ENCODE data around the gene C1QTNF2.

C1QTNF2 gene

DNA sequence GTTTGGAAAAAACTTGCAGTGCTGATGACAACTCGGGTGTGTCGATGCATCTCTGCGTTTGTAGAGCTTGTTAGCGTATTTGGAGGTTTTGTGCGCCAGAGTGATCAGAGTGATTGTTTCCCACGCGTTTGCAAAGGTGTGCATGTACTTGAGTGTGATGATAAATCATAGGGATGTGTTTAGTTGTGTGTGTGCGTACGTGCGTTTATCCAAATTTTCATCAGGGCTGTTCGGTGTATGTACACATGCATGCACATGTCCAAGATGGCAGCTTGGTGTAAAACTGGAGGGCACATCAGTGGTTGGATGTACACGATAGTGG lies 248 bp upstream of the C1QTNF2 start:
- TF ChIP-seq MYC (IDR thresholded peaks at IDR 0.05; ENCODE audit: low read depth, low read length), result no peak
- TF ChIP-seq, protein P1, sequence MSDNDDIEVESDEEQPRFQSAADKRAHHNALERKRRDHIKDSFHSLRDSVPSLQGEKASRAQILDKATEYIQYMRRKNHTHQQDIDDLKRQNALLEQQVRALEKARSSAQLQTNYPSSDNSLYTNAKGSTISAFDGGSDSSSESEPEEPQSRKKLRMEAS (IDR thresholded peaks at IDR 0.05; ENCODE audit: low read depth, low read length), result no peak
- H3K4me3 ChIP-seq (ENCODE audit: low read depth, low read length), result no peak overlapping the region
- DNase-seq (ENCODE audit: low read depth), result no peak

DNA sequence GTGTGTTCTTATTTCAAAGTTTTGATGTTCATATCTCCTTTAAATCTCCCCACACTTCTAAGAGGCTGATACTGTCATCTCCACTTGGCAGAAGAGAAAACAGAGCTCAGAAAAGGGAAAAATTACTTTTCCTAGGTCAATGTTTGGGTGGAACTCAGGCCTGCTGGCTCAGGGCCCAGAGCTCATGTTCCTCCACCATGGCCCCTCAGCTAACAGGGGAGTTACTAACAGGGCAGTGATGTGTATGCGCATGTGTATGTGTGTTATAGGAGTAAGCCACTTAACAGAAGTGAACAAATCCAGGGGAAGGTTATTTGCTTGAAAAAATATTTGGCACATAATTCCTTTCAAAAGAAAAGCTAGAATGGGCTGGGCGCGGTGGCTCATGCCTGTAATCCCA lies 2.5 kb downstream of the C1QTNF2 start:
- TF ChIP-seq, protein P2, sequence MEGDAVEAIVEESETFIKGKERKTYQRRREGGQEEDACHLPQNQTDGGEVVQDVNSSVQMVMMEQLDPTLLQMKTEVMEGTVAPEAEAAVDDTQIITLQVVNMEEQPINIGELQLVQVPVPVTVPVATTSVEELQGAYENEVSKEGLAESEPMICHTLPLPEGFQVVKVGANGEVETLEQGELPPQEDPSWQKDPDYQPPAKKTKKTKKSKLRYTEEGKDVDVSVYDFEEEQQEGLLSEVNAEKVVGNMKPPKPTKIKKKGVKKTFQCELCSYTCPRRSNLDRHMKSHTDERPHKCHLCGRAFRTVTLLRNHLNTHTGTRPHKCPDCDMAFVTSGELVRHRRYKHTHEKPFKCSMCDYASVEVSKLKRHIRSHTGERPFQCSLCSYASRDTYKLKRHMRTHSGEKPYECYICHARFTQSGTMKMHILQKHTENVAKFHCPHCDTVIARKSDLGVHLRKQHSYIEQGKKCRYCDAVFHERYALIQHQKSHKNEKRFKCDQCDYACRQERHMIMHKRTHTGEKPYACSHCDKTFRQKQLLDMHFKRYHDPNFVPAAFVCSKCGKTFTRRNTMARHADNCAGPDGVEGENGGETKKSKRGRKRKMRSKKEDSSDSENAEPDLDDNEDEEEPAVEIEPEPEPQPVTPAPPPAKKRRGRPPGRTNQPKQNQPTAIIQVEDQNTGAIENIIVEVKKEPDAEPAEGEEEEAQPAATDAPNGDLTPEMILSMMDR (IDR thresholded peaks at IDR 0.05; ENCODE audit: low read depth, low read length), result no peak
- TF ChIP-seq, protein P1 (IDR thresholded peaks at IDR 0.05; ENCODE audit: low read depth, low read length), result no peak
- TF ChIP-seq MYC (IDR thresholded peaks at IDR 0.05; ENCODE audit: low read depth, low read length) (no peak), POLR2A (IDR thresholded peaks at IDR 0.05; ENCODE audit: extremely low read depth, insufficient read length) (no peak)
- no peak overlapping the region for H3K4me3 ChIP-seq (ENCODE audit: low read depth, low read length)
- DNase-seq (ENCODE audit: low read depth), result no peak

DNA sequence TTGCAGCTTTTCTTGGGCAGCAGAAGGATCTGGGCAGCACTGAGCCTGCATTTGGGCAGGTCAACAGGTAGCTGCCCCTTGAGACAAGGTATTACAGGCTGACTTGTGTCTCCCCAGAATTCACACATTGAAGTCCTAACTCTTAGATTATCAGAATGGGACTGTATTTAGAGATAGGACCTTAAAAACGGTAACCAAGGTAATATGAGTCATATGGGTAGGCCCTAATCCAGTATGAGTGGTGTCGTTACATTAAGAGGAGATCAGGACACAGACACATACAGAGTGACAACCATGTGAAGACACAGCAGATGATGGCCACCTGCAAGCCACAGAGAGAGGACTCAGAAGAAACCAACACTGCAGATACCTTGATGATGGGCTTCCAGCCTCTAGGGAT lies 3.2 kb downstream of the C1QTNF2 start:
- no peak overlapping the region for H3K4me3 ChIP-seq (ENCODE audit: low read depth, low read length)
- TF ChIP-seq, protein P1 (IDR thresholded peaks at IDR 0.05; ENCODE audit: low read depth, low read length), result no peak
- TF ChIP-seq MYC (IDR thresholded peaks at IDR 0.05; ENCODE audit: low read depth, low read length), result no peak
- TF ChIP-seq, protein P2 (IDR thresholded peaks at IDR 0.05; ENCODE audit: low read depth, low read length), result no peak
- no peak for TF ChIP-seq POLR2A (IDR thresholded peaks at IDR 0.05; ENCODE audit: extremely low read depth, insufficient read length)
- DNase-seq (ENCODE audit: low read depth), result no peak

DNA sequence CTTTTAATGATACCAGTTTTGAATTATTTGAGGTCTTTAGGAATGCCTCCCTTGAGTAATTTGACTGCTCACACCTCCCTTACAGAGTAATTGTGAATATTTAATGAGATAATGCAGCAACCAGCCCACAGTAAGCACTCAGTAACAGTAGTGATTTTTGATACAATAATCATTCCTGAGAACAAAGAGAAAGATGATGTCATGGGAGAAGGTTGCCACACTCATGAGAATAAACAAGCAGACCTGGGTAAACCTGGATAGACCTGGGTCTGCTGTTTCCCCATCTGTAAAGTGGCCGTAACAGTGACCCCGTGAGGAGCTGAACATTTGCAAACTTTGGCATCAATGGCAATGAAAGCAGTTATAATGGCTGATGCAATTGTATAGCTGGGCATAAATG lies 4.2 kb downstream of the C1QTNF2 start:
- H3K4me3 ChIP-seq (ENCODE audit: low read depth, low read length), result no peak overlapping the region
- DNase-seq (ENCODE audit: low read depth), result no peak

DNA sequence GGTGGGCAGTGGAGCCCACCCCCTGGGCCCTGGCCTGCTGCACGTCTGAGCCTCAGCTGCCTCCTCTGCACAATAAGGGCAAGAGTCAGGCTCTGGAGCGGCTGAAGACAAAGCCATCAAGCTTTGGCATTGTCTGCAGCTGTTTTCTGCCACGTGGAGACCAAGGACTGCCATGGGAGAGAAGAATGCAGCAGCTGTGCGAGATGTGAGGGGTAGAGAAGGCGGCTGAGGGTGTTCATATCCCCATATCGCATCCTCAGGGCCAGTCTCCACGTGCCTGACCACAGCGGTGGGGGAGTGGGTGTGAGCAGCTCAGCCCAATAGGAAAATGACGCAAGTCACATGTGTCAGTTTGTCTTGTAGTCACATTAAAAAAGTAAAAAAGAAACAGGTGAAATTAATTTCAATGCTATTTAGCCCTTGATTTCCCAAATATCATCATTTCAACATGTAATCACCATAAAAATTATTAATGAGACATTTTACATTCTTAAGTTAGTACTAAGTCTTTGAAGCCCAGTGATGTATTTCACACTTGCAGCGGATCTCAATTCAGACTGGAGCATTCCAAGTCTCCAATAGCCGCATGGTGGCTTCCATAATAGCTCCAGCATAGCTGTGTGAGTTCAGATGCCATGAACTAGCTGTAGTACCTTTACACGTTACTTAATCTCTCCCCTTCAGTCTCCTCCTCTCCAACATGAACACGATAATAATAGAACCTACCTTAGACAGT lies 6.6 kb downstream of the C1QTNF2 start:
- H3K4me3 ChIP-seq (ENCODE audit: low read depth, low read length), result no peak overlapping the region
- DNase-seq (ENCODE audit: low read depth), result peak; percentile 21
- TF ChIP-seq MYC (IDR thresholded peaks at IDR 0.05; ENCODE audit: low read depth, low read length), result no peak
- TF ChIP-seq, protein P2 (IDR thresholded peaks at IDR 0.05; ENCODE audit: low read depth, low read length), result no peak
- TF ChIP-seq, protein P1 (IDR thresholded peaks at IDR 0.05; ENCODE audit: low read depth, low read length), result no peak
- no peak for TF ChIP-seq POLR2A (IDR thresholded peaks at IDR 0.05; ENCODE audit: extremely low read depth, insufficient read length)

More for the DNA sequence above, 4.2 kb downstream of the C1QTNF2 start:
- TF ChIP-seq, protein P1 (IDR thresholded peaks at IDR 0.05; ENCODE audit: low read depth, low read length), result no peak
- TF ChIP-seq MYC (IDR thresholded peaks at IDR 0.05; ENCODE audit: low read depth, low read length), result no peak
- TF ChIP-seq, protein P2 (IDR thresholded peaks at IDR 0.05; ENCODE audit: low read depth, low read length), result no peak
- no peak for TF ChIP-seq POLR2A (IDR thresholded peaks at IDR 0.05; ENCODE audit: extremely low read depth, insufficient read length)

DNA sequence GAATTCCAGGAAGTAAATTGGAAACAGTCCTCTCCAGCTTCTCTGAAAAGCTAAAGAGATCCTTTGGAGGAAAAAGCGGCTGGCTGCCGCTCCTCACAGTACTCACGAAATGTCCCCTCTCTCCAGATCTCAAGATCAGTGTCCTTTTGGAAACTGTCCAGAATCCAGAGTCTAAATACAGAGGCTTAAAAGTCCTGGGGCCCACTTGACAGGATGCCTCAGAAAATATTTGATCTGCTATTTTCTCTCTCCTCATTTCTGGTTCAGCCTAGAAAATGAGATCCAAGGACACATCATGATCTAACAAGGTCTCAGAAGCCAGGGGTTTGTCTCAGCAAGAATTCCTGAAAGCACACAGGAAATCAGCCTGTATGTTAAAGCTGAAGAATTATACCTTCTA lies 7.2 kb downstream of the C1QTNF2 start:
- no peak for TF ChIP-seq MYC (IDR thresholded peaks at IDR 0.05; ENCODE audit: low read depth, low read length)
- TF ChIP-seq, protein P2 (IDR thresholded peaks at IDR 0.05; ENCODE audit: low read depth, low read length), result no peak
- TF ChIP-seq, protein P1 (IDR thresholded peaks at IDR 0.05; ENCODE audit: low read depth, low read length), result no peak
- no peak for TF ChIP-seq POLR2A (IDR thresholded peaks at IDR 0.05; ENCODE audit: extremely low read depth, insufficient read length)
- no peak overlapping the region for H3K4me3 ChIP-seq (ENCODE audit: low read depth, low read length)
- DNase-seq (ENCODE audit: low read depth), result no peak

Measured in NB4 (cell line).